Measurements from ENCODE around the gene CHST3.
"Not testable (repeated sequence)": the region's sequence is repeated elsewhere in the genome, so short reads cannot be mapped to it uniquely, and the experiment has no call there.

The CHST3 gene

GRCh38 chr10:71950683-71951082, 13.5 kb upstream of the CHST3 start:
- no peak for DNase-seq

- no peak for DNase-seq
Measured at GRCh38 chr10:71952745-71953144, 11.4 kb upstream of the CHST3 start.

- DNase-seq: no peak
Measured at GRCh38 chr10:71957546-71958275, 6.5 kb upstream of the CHST3 start.

GRCh38 chr10:71959526-71959925, 4.7 kb upstream of the CHST3 start:
- no peak for DNase-seq

GRCh38 chr10:71961831-71962230, 2.4 kb upstream of the CHST3 start:
- DNase-seq: no peak

- no peak for DNase-seq
Measured at GRCh38 chr10:71962901-71963300, 1.3 kb upstream of the CHST3 start.

- no peak for DNase-seq
Measured at GRCh38 chr10:71963351-71964097, 671 bp upstream of the CHST3 start.

- DNase-seq: no peak
Measured at GRCh38 chr10:71964743-71965515, 734 bp downstream of the CHST3 start.

- DNase-seq: no peak
Measured at GRCh38 chr10:71965623-71966022, 1.4 kb downstream of the CHST3 start.

- DNase-seq: no peak
Measured at GRCh38 chr10:71966046-71967004, 2.1 kb downstream of the CHST3 start.

GRCh38 chr10:71967958-71968357, 3.8 kb downstream of the CHST3 start:
- DNase-seq: not testable (repeated sequence)

GRCh38 chr10:71968553-71969474, 4.6 kb downstream of the CHST3 start:
- no peak for DNase-seq

- no peak for DNase-seq
Measured at GRCh38 chr10:71969929-71970328, 5.7 kb downstream of the CHST3 start.

GRCh38 chr10:71970331-71970730, 6.1 kb downstream of the CHST3 start:
- no peak for DNase-seq

- no peak for DNase-seq
Measured at GRCh38 chr10:71970869-71971268, 6.7 kb downstream of the CHST3 start.

- no peak for DNase-seq
Measured at GRCh38 chr10:71971311-71971731, 7.1 kb downstream of the CHST3 start.

GRCh38 chr10:71971769-71972555, 7.8 kb downstream of the CHST3 start:
- DNase-seq: no peak

GRCh38 chr10:71972746-71973695, 8.8 kb downstream of the CHST3 start:
- DNase-seq: no peak

All from AML-193 (cell line).